ACC112 (cell line): ENCODE data around the gene RNU6-7.
A peak's percentile ranks its signal among the peaks of the same experiment; 100 is the strongest.

Experiments
- H2AFZ ChIP-seq: fragments of 200-600 bp; sonication (generic); one replicate; pipeline ENCODE4 v1.6.0; 2017; ENCODE audit warnings: antibody characterized with exemption, low read length; ENCODE audit not compliant: unreplicated experiment
- H3K27ac ChIP-seq: fragments of 200-600 bp; sonication (generic); 2 replicates; pipeline ENCODE4 v1.5.1; 2014; ENCODE audit warnings: low read depth, mild to moderate bottlenecking, antibody characterized with exemption, low read length, moderate library complexity
- H3K27me3 ChIP-seq: fragments of 200-600 bp; sonication (generic); 2 replicates; pipeline ENCODE4 v1.6.1; 2014; ENCODE audit warnings: mild to moderate bottlenecking, antibody characterized with exemption, low read length, moderate library complexity, mixed read lengths; ENCODE audit not compliant: insufficient read depth
- H3K36me3 ChIP-seq: fragments of 200-600 bp; sonication (generic); 2 replicates; pipeline ENCODE4 v1.6.1; 2016; ENCODE audit warnings: mild to moderate bottlenecking, antibody characterized with exemption, low read length, moderate library complexity, mixed read lengths; ENCODE audit not compliant: insufficient read depth
- H3K4me1 ChIP-seq: fragments of 200-600 bp; sonication (generic); one replicate; pipeline ENCODE4 v1.6.1; 2016; ENCODE audit warnings: low read length, mixed read lengths; ENCODE audit not compliant: insufficient read depth, unreplicated experiment, control insufficient read depth
- H3K4me3 ChIP-seq: fragments of 200-600 bp; sonication (generic); 2 replicates; pipeline ENCODE4 v1.5.1; 2014; ENCODE audit warnings: mild to moderate bottlenecking, low read depth, low read length
- H3K79me2 ChIP-seq: fragments of 200-600 bp; sonication (generic); one replicate; pipeline ENCODE4 v1.6.0; 2016; ENCODE audit warnings: low read length; ENCODE audit not compliant: control insufficient read depth, unreplicated experiment, insufficient read depth

RNU6-7 gene

GRCh38 chr14:32230695-32231280 lies 28.9 kb downstream of the RNU6-7 start:
- Histone ChIP-seq H3K79me2 (no peaks in the 10 kb centered on the region), H3K27me3 (no peaks in the 10 kb centered on the region), H2AFZ (no peak overlapping the region), H3K4me1 (peaks cover 23% of the 10 kb centered on the region), H3K27ac (peak overlapping the region; percentile 71), H3K4me3 (peak overlapping the region; percentile 20; the same call in 1 of the 2 replicates), H3K36me3 (no peaks in the 10 kb centered on the region)

- Histone ChIP-seq H3K36me3 (no peaks in the 10 kb centered on the region), H2AFZ (no peak overlapping the region), H3K27me3 (no peaks in the 10 kb centered on the region), H3K4me3 (no peak overlapping the region), H3K79me2 (no peaks in the 10 kb centered on the region), H3K4me1 (peaks cover 22% of the 10 kb centered on the region), H3K27ac (no peak overlapping the region)
Measured at GRCh38 chr14:32232481-32232880, 30.6 kb downstream of the RNU6-7 start.

- Histone ChIP-seq H3K4me3 (no peak overlapping the region), H3K36me3 (no peaks in the 10 kb centered on the region), H2AFZ (no peak overlapping the region), H3K27me3 (no peaks in the 10 kb centered on the region), H3K4me1 (peaks cover 22% of the 10 kb centered on the region), H3K27ac (no peak overlapping the region), H3K79me2 (no peaks in the 10 kb centered on the region)
Measured at GRCh38 chr14:32233260-32233659, 31.4 kb downstream of the RNU6-7 start.

GRCh38 chr14:32244404-32244803 lies 42.6 kb downstream of the RNU6-7 start:
- Histone ChIP-seq H3K36me3 (no peaks in the 10 kb centered on the region), H3K79me2 (no peaks in the 10 kb centered on the region), H3K27ac (no peak overlapping the region), H3K4me3 (no peak overlapping the region), H3K27me3 (0 out of 2 replicates have a peak, but pooled peaks cover 5% of the 10 kb centered on the region), H3K4me1 (no peaks in the 10 kb centered on the region), H2AFZ (no peak overlapping the region)

GRCh38 chr14:32246751-32247150 lies 44.9 kb downstream of the RNU6-7 start:
- Histone ChIP-seq H3K27me3 (no peaks in the 10 kb centered on the region), H3K36me3 (no peaks in the 10 kb centered on the region), H3K79me2 (no peaks in the 10 kb centered on the region), H2AFZ (no peak overlapping the region), H3K27ac (no peak overlapping the region), H3K4me1 (no peaks in the 10 kb centered on the region), H3K4me3 (no peak overlapping the region)

GRCh38 chr14:32249371-32249770 lies 47.5 kb downstream of the RNU6-7 start:
- Histone ChIP-seq H3K4me3 (no peak overlapping the region), H3K79me2 (no peaks in the 10 kb centered on the region), H2AFZ (no peak overlapping the region), H3K27me3 (no peaks in the 10 kb centered on the region), H3K4me1 (no peaks in the 10 kb centered on the region), H3K36me3 (no peaks in the 10 kb centered on the region), H3K27ac (no peak overlapping the region)

GRCh38 chr14:32249780-32250179 lies 47.9 kb downstream of the RNU6-7 start:
- H3K4me3 ChIP-seq = no peak overlapping the region
- H3K36me3 ChIP-seq = no peaks in the 10 kb centered on the region
- no peaks in the 10 kb centered on the region for H3K4me1 ChIP-seq
- H3K27me3 ChIP-seq = no peaks in the 10 kb centered on the region
- no peak overlapping the region for H2AFZ ChIP-seq
- no peaks in the 10 kb centered on the region for H3K79me2 ChIP-seq
- H3K27ac ChIP-seq = no peak overlapping the region

- Histone ChIP-seq H2AFZ (no peak overlapping the region), H3K27ac (no peak overlapping the region), H3K27me3 (no peaks in the 10 kb centered on the region), H3K36me3 (no peaks in the 10 kb centered on the region), H3K4me3 (no peak overlapping the region), H3K4me1 (no peaks in the 10 kb centered on the region), H3K79me2 (no peaks in the 10 kb centered on the region)
Measured at GRCh38 chr14:32250681-32251080, 48.8 kb downstream of the RNU6-7 start.

- Histone ChIP-seq H3K4me1 (no peaks in the 10 kb centered on the region), H3K4me3 (no peak overlapping the region), H3K79me2 (no peaks in the 10 kb centered on the region), H3K27ac (no peak overlapping the region), H2AFZ (peak overlapping the region; percentile 70), H3K27me3 (no peaks in the 10 kb centered on the region), H3K36me3 (no peaks in the 10 kb centered on the region)
Measured at GRCh38 chr14:32251530-32251929, 49.7 kb downstream of the RNU6-7 start.
